Tibial nerve (tissue), 3 donors: ENCODE results near the gene LGR5.

ENCODE experiments used
- CTCF ChIP-seq, 5 experiments: fragments of 200-600 bp in 3 of 5; fragments of 450-650 bp in 2 of 5; sonication (generic) in 3 of 5; IDR thresholded peaks; one replicate each; pipeline ENCODE4 v1.5.1; 2016 to 2019; ENCODE audit warnings: antibody characterized with exemption in 5 of 5, mild to moderate bottlenecking in 3 of 5, moderate library complexity in 2 of 5
- POLR2A ChIP-seq, 2 donors: fragments of 450-650 bp; IDR thresholded peaks; one replicate each; pipeline ENCODE4 v1.6.1; 2017; ENCODE audit warnings: antibody characterized with exemption in 2 of 2, mild to moderate bottlenecking in 2 of 2, moderate library complexity in 2 of 2

GRCh38 chr12:71456316-71456715 lies 16.7 kb downstream of the LGR5 start:
- no peak for TF ChIP-seq POLR2A (IDR thresholded peaks at IDR 0.05)
- no peak for TF ChIP-seq CTCF (IDR thresholded peaks at IDR 0.05)
